MM.1S (cell line): ENCODE data around the gene SNX30.

Experiments used
- DNase-seq: peaks from one replicate; pipeline ENCODE4 v3.0.0-alpha.2; 2015
- H2AFZ ChIP-seq: fragments of 300-600 bp; sonication (generic); 2 replicates; pipeline ENCODE4 v1.6.0; 2016; ENCODE audit warnings: antibody characterized with exemption, low read length
- H3F3A ChIP-seq: fragments of 300-600 bp; sonication (generic); 2 replicates; pipeline ENCODE4 v1.6.1; 2016; ENCODE audit warnings: mild to moderate bottlenecking, antibody characterized with exemption, low read length, moderate library complexity, mixed read lengths; ENCODE audit not compliant: insufficient read depth
- H3K27ac ChIP-seq: fragments of 300-600 bp; sonication (generic); 2 replicates; pipeline ENCODE4 v1.5.1; 2016; ENCODE audit warnings: mild to moderate bottlenecking, low read length
- H3K27me3 ChIP-seq: fragments of 300-600 bp; sonication (generic); replicated peaks from 2 replicates; pipeline ENCODE4 v1.6.0; 2016; ENCODE audit warnings: low read length; ENCODE audit not compliant: insufficient read depth
- H3K36me3 ChIP-seq: fragments of 300-600 bp; sonication (generic); replicated peaks from 2 replicates; pipeline ENCODE4 v1.6.1; 2016; ENCODE audit warnings: mild to moderate bottlenecking, low read length, mixed read lengths; ENCODE audit not compliant: insufficient read depth
- H3K4me1 ChIP-seq: fragments of 300-600 bp; sonication (generic); 2 replicates; pipeline ENCODE4 v1.6.1; 2016; ENCODE audit warnings: low read length, mixed read lengths
- H3K4me2 ChIP-seq: fragments of 300-600 bp; sonication (generic); 2 replicates; pipeline ENCODE4 v1.6.0; 2016; ENCODE audit warnings: low read depth, low read length
- H3K4me3 ChIP-seq: fragments of 300-600 bp; sonication (generic); 2 replicates; pipeline ENCODE4 v1.5.1; 2016; ENCODE audit warnings: low read length, mixed read lengths
- H3K79me2 ChIP-seq: fragments of 300-600 bp; sonication (generic); 2 replicates; pipeline ENCODE4 v1.6.1; 2016; ENCODE audit warnings: mixed run types, low read length, mixed read lengths
- H3K9ac ChIP-seq: fragments of 300-600 bp; sonication (generic); 2 replicates; pipeline ENCODE4 v1.6.1; 2016; ENCODE audit warnings: low read length, mixed read lengths
- H3K9me2 ChIP-seq: fragments of 300-600 bp; sonication (generic); replicated peaks from 2 replicates; pipeline ENCODE4 v1.6.1; 2016; ENCODE audit warnings: mild to moderate bottlenecking, low read length, mixed read lengths; ENCODE audit not compliant: insufficient read depth
- H3K9me3 ChIP-seq: fragments of 300-600 bp; sonication (generic); replicated peaks from 2 replicates; pipeline ENCODE4 v1.6.1; 2016; ENCODE audit warnings: mild to moderate bottlenecking, low read length, mixed read lengths; ENCODE audit not compliant: insufficient read depth
- H4K20me1 ChIP-seq: fragments of 300-600 bp; sonication (generic); 2 replicates; pipeline ENCODE4 v1.6.1; 2016; ENCODE audit warnings: mild to moderate bottlenecking, low read length, moderate library complexity, mixed read lengths; ENCODE audit not compliant: insufficient read depth
- EZH2 ChIP-seq: fragments of 300-600 bp; sonication (generic); optimal IDR thresholded peaks from 2 replicates; pipeline ENCODE3; 2017; ENCODE audit warnings: low read depth, mild to moderate bottlenecking, antibody characterized with exemption, low read length, mixed read lengths
- EZH2phosphoT487 ChIP-seq: fragments of 300-600 bp; sonication (generic); IDR thresholded peaks from 2 replicates; pipeline ENCODE4 v1.6.1; 2018; ENCODE audit warnings: antibody characterized with exemption, low read length
- TF ChIP-seq, protein P1 (sequence below): fragments of 300-600 bp; sonication (generic); IDR thresholded peaks from 2 replicates; pipeline ENCODE4 v1.5.1; 2016; ENCODE audit warnings: antibody characterized with exemption, low read length, mixed read lengths

The SNX30 gene

DNA sequence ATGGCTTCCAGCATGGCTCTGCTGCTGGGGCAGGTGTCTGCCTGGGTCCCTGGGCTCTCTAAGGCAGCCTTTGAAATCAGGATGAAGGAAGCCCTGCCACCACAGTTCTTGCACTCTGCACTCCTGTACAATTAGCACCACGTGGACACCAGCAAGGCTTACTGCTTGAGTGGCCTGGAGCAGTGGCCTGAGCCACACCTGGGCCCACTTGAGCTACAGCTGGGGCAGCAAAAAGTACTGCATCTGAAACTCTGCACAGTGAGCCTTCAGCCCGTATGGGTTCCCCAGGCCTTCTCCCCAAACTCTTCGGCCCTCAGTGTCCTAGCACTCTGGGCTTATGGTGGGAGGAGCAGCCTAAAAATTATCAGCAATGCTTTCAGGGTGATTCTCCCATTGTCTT is 24.6 kb upstream of the SNX30 start:
- Histone ChIP-seq H3K4me2 (no peak overlapping the region), H3K27me3 (no peaks in the 10 kb centered on the region), H3K4me3 (no peak overlapping the region), H3K27ac (no peak overlapping the region), H3K9me2 (no peaks in the 10 kb centered on the region), H4K20me1 (no peaks in the 10 kb centered on the region), H3K4me1 (no peaks in the 10 kb centered on the region), H3F3A (no peaks in the 10 kb centered on the region), H3K79me2 (no peaks in the 10 kb centered on the region), H3K9ac (no peak overlapping the region), H3K36me3 (no peaks in the 10 kb centered on the region), H2AFZ (no peak overlapping the region), H3K9me3 (no peaks in the 10 kb centered on the region)
- no peak for TF ChIP-seq EZH2phosphoT487
- TF ChIP-seq, protein P1, sequence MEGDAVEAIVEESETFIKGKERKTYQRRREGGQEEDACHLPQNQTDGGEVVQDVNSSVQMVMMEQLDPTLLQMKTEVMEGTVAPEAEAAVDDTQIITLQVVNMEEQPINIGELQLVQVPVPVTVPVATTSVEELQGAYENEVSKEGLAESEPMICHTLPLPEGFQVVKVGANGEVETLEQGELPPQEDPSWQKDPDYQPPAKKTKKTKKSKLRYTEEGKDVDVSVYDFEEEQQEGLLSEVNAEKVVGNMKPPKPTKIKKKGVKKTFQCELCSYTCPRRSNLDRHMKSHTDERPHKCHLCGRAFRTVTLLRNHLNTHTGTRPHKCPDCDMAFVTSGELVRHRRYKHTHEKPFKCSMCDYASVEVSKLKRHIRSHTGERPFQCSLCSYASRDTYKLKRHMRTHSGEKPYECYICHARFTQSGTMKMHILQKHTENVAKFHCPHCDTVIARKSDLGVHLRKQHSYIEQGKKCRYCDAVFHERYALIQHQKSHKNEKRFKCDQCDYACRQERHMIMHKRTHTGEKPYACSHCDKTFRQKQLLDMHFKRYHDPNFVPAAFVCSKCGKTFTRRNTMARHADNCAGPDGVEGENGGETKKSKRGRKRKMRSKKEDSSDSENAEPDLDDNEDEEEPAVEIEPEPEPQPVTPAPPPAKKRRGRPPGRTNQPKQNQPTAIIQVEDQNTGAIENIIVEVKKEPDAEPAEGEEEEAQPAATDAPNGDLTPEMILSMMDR: no peak
- TF ChIP-seq EZH2: no peak
- no peak for DNase-seq

DNA sequence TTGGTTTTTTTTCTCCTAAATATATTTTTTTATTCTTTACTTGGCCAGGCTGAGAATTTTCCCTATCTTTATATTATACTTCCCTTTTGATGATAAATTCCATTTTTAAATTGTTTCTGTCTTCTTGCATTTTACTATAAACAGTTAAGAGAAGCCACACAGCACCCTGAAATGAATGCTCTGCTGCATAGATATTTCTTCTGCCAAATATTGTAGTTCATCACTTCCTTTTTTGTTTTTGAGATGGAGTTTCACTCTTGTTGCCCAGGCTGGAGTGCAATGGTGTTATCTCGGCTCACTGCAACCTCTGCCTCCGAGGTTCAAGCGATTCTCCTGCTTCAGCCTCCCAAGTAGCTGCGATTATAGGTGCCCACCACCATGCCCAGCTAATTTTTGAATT is 24.1 kb upstream of the SNX30 start:
- Histone ChIP-seq H3K27me3 (no peaks in the 10 kb centered on the region), H3K4me2 (no peak overlapping the region), H3K9me3 (no peaks in the 10 kb centered on the region), H3K9ac (no peak overlapping the region), H3K4me1 (no peaks in the 10 kb centered on the region), H3K27ac (no peak overlapping the region), H3K4me3 (no peak overlapping the region), H2AFZ (no peak overlapping the region), H4K20me1 (no peaks in the 10 kb centered on the region), H3K79me2 (no peaks in the 10 kb centered on the region), H3K9me2 (no peaks in the 10 kb centered on the region), H3F3A (no peaks in the 10 kb centered on the region), H3K36me3 (no peaks in the 10 kb centered on the region)
- TF ChIP-seq, protein P1: no peak
- TF ChIP-seq EZH2 (no peak), EZH2phosphoT487 (no peak)
- no peak for DNase-seq

DNA sequence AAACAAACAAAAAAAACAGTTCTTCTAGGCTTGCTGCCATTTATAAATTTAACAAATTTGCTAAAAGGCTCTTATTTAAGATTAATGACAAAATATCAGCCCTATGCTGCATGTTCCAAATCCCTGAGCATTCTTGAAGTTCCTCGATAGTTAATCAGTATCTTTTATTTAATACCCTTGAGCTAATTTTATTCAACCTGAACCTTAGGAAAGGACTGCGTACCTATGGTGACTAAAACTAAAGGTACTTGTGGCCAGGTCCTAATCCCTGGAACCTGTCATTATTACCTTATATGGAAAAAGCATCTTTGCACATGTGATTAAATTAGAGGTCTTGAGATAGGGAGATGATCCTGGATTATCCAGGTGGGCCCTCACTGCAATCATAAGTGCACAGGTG is 22.2 kb upstream of the SNX30 start:
- no peak overlapping the region for H2AFZ ChIP-seq
- no peaks in the 10 kb centered on the region for H3K36me3 ChIP-seq
- no peak overlapping the region for H3K27ac ChIP-seq
- no peaks in the 10 kb centered on the region for H3K27me3 ChIP-seq
- TF ChIP-seq EZH2phosphoT487: no peak
- no peak for TF ChIP-seq EZH2
- TF ChIP-seq, protein P1: no peak
- no peaks in the 10 kb centered on the region for H3K9me3 ChIP-seq
- no peak overlapping the region for H3K9ac ChIP-seq
- H3K4me1 ChIP-seq: no peaks in the 10 kb centered on the region
- no peaks in the 10 kb centered on the region for H3F3A ChIP-seq
- H3K4me3 ChIP-seq: no peak overlapping the region
- no peaks in the 10 kb centered on the region for H4K20me1 ChIP-seq
- no peaks in the 10 kb centered on the region for H3K79me2 ChIP-seq
- no peak overlapping the region for H3K4me2 ChIP-seq
- no peak for DNase-seq
- H3K9me2 ChIP-seq: no peaks in the 10 kb centered on the region
